HepG2 (cell line): ENCODE results near the gene FURIN. TPM values are rescaled to one million over a fixed set of nuclear protein-coding genes. Genes with fewer than 3 reads are reported as not detected.

ENCODE experiments used
- ARID5B ChIP-seq: IDR thresholded peaks from 2 replicates; pipeline ENCODE4 v1.4.0; 2020; ENCODE audit warnings: mild to moderate bottlenecking, missing genetic modification reagents
- ATF4 ChIP-seq, 2 experiments: fragments of 450-650 bp in 1 of 2; sonication (generic) in 1 of 2; formaldehyde crosslinking; IDR thresholded peaks; 2 replicates each; pipeline versions ENCODE4 v1.5.0 to v1.8.0; 2020 to 2022; ENCODE audit warnings: mild to moderate bottlenecking in 1 of 2, missing genetic modification reagents in 1 of 2
- CENPX ChIP-seq: sonication (generic); formaldehyde crosslinking; IDR thresholded peaks from 2 replicates; pipeline ENCODE4 v1.9.0; 2021; ENCODE audit warnings: mild to moderate bottlenecking, missing genetic modification reagents, moderate library complexity
- ELF1 ChIP-seq: sonication (generic); formaldehyde crosslinking; IDR thresholded peaks from 2 replicates; pipeline ENCODE4 v1.4.0; 2020; ENCODE audit warnings: missing genetic modification reagents
- ELF4 ChIP-seq: sonication (generic); formaldehyde crosslinking; IDR thresholded peaks from 2 replicates; pipeline ENCODE4 v1.5.0; 2020; ENCODE audit warnings: missing genetic modification reagents, mild to moderate bottlenecking, moderate library complexity, borderline replicate concordance
- GTF3A ChIP-seq: sonication (generic); formaldehyde crosslinking; conservative IDR thresholded peaks from 2 replicates; pipeline ENCODE4 v1.4.0; 2020; ENCODE audit warnings: mild to moderate bottlenecking, missing genetic modification reagents
- KDM3A ChIP-seq: IDR thresholded peaks from 2 replicates; pipeline ENCODE4 v1.6.1; 2018; ENCODE audit warnings: low read depth, missing compliant biosample characterization
- LCORL ChIP-seq, 2 experiments: fragments of 450-650 bp in 1 of 2; sonication (generic) in 1 of 2; formaldehyde crosslinking in 1 of 2; IDR thresholded peaks; 2 replicates each; pipeline versions ENCODE4 v1.5.0 to v1.6.1; 2017 to 2020; ENCODE audit warnings: antibody characterized with exemption in 1 of 2, missing genetic modification reagents in 1 of 2
- MEIS1 ChIP-seq: sonication (generic); formaldehyde crosslinking; IDR thresholded peaks from 2 replicates; pipeline ENCODE4 v1.9.0; 2021; ENCODE audit warnings: mild to moderate bottlenecking, missing genetic modification reagents, moderate library complexity, borderline replicate concordance
- NFKBIZ ChIP-seq: IDR thresholded peaks from 2 replicates; pipeline ENCODE4 v1.6.1; 2018; ENCODE audit warnings: missing genetic modification reagents, missing compliant biosample characterization
- NFYC ChIP-seq: IDR thresholded peaks from 2 replicates; pipeline ENCODE4 v1.6.1; 2016; ENCODE audit warnings: missing genetic modification reagents, missing compliant biosample characterization
- PCBP2 ChIP-seq: fragments of 200-400 bp; formaldehyde crosslinking; optimal IDR thresholded peaks from 2 replicates; pipeline ENCODE3; 2018; ENCODE audit warnings: low read length, low read depth; ENCODE audit not compliant: poor library complexity, severe bottlenecking
- PHF20 ChIP-seq: sonication (generic); formaldehyde crosslinking; IDR thresholded peaks from 2 replicates; pipeline ENCODE4 v1.5.0; 2020; ENCODE audit warnings: mild to moderate bottlenecking, missing genetic modification reagents
- SRSF1 ChIP-seq: fragments of 200-400 bp; formaldehyde crosslinking; optimal IDR thresholded peaks from 2 replicates; pipeline ENCODE3; 2017; ENCODE audit warnings: mild to moderate bottlenecking, low read depth, low read length, moderate library complexity
- SRY ChIP-seq: sonication (generic); formaldehyde crosslinking; IDR thresholded peaks from 2 replicates; pipeline ENCODE4 v1.8.0; 2022; ENCODE audit warnings: mild to moderate bottlenecking, missing genetic modification reagents
- TBL1XR1 ChIP-seq: fragments of 150-350 bp; IDR thresholded peaks from 2 replicates; pipeline ENCODE4 v1.6.1; 2014; ENCODE audit warnings: borderline replicate concordance, low read length; ENCODE audit not compliant: partially characterized antibody
- TBP ChIP-seq: sonication (generic); formaldehyde crosslinking; IDR thresholded peaks from 2 replicates; pipeline ENCODE4 v1.5.0; 2020; ENCODE audit warnings: missing genetic modification reagents
- ZBTB33 ChIP-seq: sonication (generic); formaldehyde crosslinking; IDR thresholded peaks from 2 replicates; pipeline ENCODE4 v1.4.0; 2020; ENCODE audit warnings: missing genetic modification reagents
- ZNF282 ChIP-seq: fragments of 450-650 bp; IDR thresholded peaks from 2 replicates; pipeline ENCODE4 v1.6.1; 2018; ENCODE audit not compliant: partially characterized antibody
- ZNF431 ChIP-seq: sonication (generic); formaldehyde crosslinking; IDR thresholded peaks from 2 replicates; pipeline ENCODE4 v1.9.0; 2022; ENCODE audit warnings: missing genetic modification reagents, low read depth, mild to moderate bottlenecking, borderline replicate concordance
- ZNF496 ChIP-seq: sonication (generic); formaldehyde crosslinking; IDR thresholded peaks from 2 replicates; pipeline ENCODE4 v1.8.1; 2023; ENCODE audit warnings: mild to moderate bottlenecking, moderate library complexity, missing genetic modification reagents; ENCODE audit not compliant: insufficient replicate concordance
- ZNF747 ChIP-seq: sonication (generic); formaldehyde crosslinking; IDR thresholded peaks from 2 replicates; pipeline ENCODE4 v1.8.1; 2023; ENCODE audit warnings: missing genetic modification reagents, mild to moderate bottlenecking, borderline replicate concordance
- polyA plus RNA-seq, 8 experiments: library from polyadenylated mRNA; depleted of rRNA in 3 of 8; stranded (reverse) in 7 of 8; unstranded in 1 of 8; fragments of >200 nt; fragmentation: Illumina TruSeq in 4 of 8; extraction: Trizol in 4 of 8; gene quantifications; 2 replicates each; pipeline versions ENCODE4 v1.2.1 to v1.2.3, GENCODE V29; 2011 to 2016; ENCODE audit warnings: low read depth in 4 of 8, missing spikeins in 1 of 8, mixed read lengths in 1 of 8; ENCODE audit not compliant: insufficient read depth in 1 of 8
- total RNA-seq, 5 experiments: library from RNA; depleted of rRNA; stranded (reverse); fragments of >200 nt; fragmentation: Illumina TruSeq; extraction: Trizol; gene quantifications; 2 replicates each; pipeline ENCODE4 v1.2.3, GENCODE V29; 2016; ENCODE audit warnings: low read depth in 1 of 5

Gene FURIN
- total and polyA plus RNA-seq, 2 of the 13 experiments (the other 11 are each of a cell fraction or from before 2014, with no cell fraction given) = 15.2 to 17.4 TPM

DNA sequence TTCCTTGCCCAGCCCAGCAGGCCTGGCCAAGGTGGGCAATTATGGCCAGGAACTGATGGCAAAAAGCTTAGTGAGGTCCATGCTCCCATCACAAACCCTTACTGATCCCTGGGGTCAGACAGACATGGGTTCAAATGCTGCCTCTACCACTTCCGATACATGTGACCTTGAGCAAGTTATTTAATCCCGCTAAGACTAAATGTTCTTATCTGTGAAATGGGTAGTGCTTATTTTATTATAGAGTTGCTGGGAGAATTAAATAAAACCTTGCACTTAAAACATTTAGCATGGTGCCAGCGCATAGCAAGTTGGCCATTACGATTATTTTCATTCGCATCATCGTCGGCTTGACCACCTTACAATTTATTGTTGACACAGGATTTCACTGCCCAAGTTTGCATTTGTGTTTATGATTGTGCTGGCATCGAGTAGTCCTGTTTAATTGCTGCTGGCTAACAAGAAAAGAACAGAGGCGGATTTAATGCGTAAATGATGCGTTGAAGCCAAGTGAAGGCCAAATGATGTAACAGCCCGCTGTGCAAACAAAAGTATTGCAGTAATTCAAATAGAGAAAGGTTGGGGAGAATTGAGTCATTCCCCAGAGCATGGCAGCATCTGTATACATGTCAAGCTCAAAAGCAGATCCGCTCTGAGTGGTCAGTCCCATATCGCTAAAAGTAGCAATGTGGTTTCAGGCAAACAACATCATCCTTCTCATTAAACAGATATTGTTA is 7.3 kb upstream of the FURIN start (continued):
- TF ChIP-seq NFYC (peak; percentile 26; the same call in 1 of the 2 replicates), ZBTB33 (CRISPR knock-in tag) (0 out of 2 replicates have a peak, but pooled peaks have one; percentile 20), ZNF282 (no peak), TBL1XR1 (peak; percentile 69), SRY (no peak), CENPX (CRISPR knock-in tag) (no peak), NFKBIZ (CRISPR knock-in tag) (peak; percentile 89; the same call in 1 of the 2 replicates), ELF4 (CRISPR knock-in tag) (no peak), ATF4 (CRISPR knock-in tag; IDR thresholded peaks at IDR 0.05) (peak in 1 of 2 experiments; percentile 99; a peak in 2 of 4 replicates), PHF20 (CRISPR knock-in tag) (no peak), GTF3A (CRISPR knock-in tag) (no peak), TBP (CRISPR knock-in tag) (no peak), ZNF431 (CRISPR knock-in tag) (no peak), SRSF1 (no peak), KDM3A (peak; percentile 76; the same call in 1 of the 2 replicates), ARID5B (CRISPR knock-in tag) (peak; percentile 96), ZNF747 (CRISPR knock-in tag) (no peak), PCBP2 (no peak), LCORL (IDR thresholded peaks at IDR 0.05) (no peak), LCORL (CRISPR knock-in tag; IDR thresholded peaks at IDR 0.05) (peak; percentile 47), MEIS1 (no peak), ZNF496 (CRISPR knock-in tag) (no peak), ELF1 (CRISPR knock-in tag) (no peak)
